Panc1 (cell line): Measurements from ENCODE around the gene FIBP. TPM values are rescaled to one million over a fixed set of nuclear protein-coding genes. Genes with fewer than 3 reads are reported as not detected.

Source experiments
- ATAC-seq: fragments of 200-7000 bp; cut with Tn5 transposase; 2 replicates; pipeline ENCODE4 v1.9.1; 2020; ENCODE audit warnings: mild to moderate bottlenecking, moderate library complexity
- BruUV-seq: library from RNA; stranded (reverse); fragments of 400-500 nt; replicated peaks from 2 replicates; lab custom pipeline; 2021; lab: Mats Ljungman, UMichigan
- CTCF ChIA-PET: fragments of 300-600 bp; sonication (Branson Sonifier 250); formaldehyde crosslinking; loops from one replicate; lab custom pipeline; 2022; ENCODE audit warnings: antibody characterized with exemption; lab: Charles Lee
- POLR2A ChIA-PET: fragments of 300-600 bp; sonication (Branson Sonifier 250); formaldehyde crosslinking; loops from one replicate; lab custom pipeline; 2022; ENCODE audit warnings: antibody characterized with exemption; lab: Charles Lee
- DNase-seq: peaks from one replicate; pipeline ENCODE4 v3.0.0-alpha.2; 2010; ENCODE audit warnings: low read depth, low spot score
- H3K27ac ChIP-seq: 2 replicates; pipeline ENCODE4 v1.5.1; 2011; ENCODE audit warnings: mild to moderate bottlenecking, low read length, inconsistent platforms
- H3K27me3 ChIP-seq: fragments of 200-500 bp; sonication (Bioruptor generic); 2 replicates; pipeline ENCODE4 v1.6.0; 2014; ENCODE audit warnings: low read length, inconsistent platforms; ENCODE audit not compliant: control insufficient read depth, insufficient read depth
- H3K36me3 ChIP-seq: fragments of 200-500 bp; sonication (Bioruptor generic); 2 replicates; pipeline ENCODE4 v1.5.1; 2014; ENCODE audit warnings: inconsistent platforms, mild to moderate bottlenecking, low read length, moderate library complexity; ENCODE audit not compliant: control insufficient read depth, insufficient read depth
- H3K4me1 ChIP-seq: 2 replicates; pipeline ENCODE4 v1.5.1; 2011; ENCODE audit warnings: inconsistent platforms, mild to moderate bottlenecking, low read length, moderate library complexity; ENCODE audit not compliant: control insufficient read depth, insufficient read depth
- H3K4me3 ChIP-seq, 2 experiments: 2 replicates each; pipeline ENCODE4 v1.5.1; 2011 to 2012; ENCODE audit warnings: low read depth in 2 of 2, low read length in 2 of 2, mild to moderate bottlenecking in 2 of 2, inconsistent platforms in 1 of 2, moderate library complexity in 1 of 2
- H3K9me3 ChIP-seq: fragments of 200-500 bp; sonication (Bioruptor generic); 2 replicates; pipeline ENCODE4 v1.5.1; 2014; ENCODE audit warnings: low read depth, mild to moderate bottlenecking, inconsistent platforms, low read length, moderate library complexity; ENCODE audit not compliant: control insufficient read depth, insufficient read depth
- CTCF ChIP-seq: fragments of 450-650 bp; IDR thresholded peaks from 2 replicates; pipeline ENCODE4 v1.5.1; 2017; ENCODE audit warnings: mild to moderate bottlenecking
- POLR2AphosphoS5 ChIP-seq: IDR thresholded peaks from 2 replicates; pipeline ENCODE4 v1.6.1; 2012; ENCODE audit warnings: mild to moderate bottlenecking, low read depth, low read length, moderate library complexity
- SIN3A ChIP-seq: IDR thresholded peaks from 2 replicates; pipeline ENCODE4 v1.6.1; 2012; ENCODE audit warnings: low read depth, mild to moderate bottlenecking, low read length, moderate library complexity, borderline replicate concordance; ENCODE audit not compliant: insufficient read depth
- TCF7L2 ChIP-seq: IDR thresholded peaks from 2 replicates; pipeline ENCODE4 v1.6.1; 2011; ENCODE audit warnings: mild to moderate bottlenecking, low read depth, low read length, inconsistent platforms
- in situ Hi-C: cut with HindIII; loops from 2 replicates; pipeline ENCODE4 v1.10.0; 2016; ENCODE audit warnings: low sequenced_read_pairs, low pct_unique_long_range_greater_than_20kb
- intact Hi-C: fragments of 100-400 bp; cut with micrococcal nuclease; formaldehyde crosslinking; loops from one replicate; pipeline ENCODE4 v1.10.0; 2022; ENCODE audit not compliant: unreplicated experiment
- total RNA-seq: library from RNA; stranded (reverse); gene quantifications from one replicate; pipeline ENCODE4 v1.2.1, GENCODE V29; 2021; ENCODE audit not compliant: unreplicated experiment
- TF ChIP-seq, protein P1 (sequence below), 2 experiments: IDR thresholded peaks; 2 replicates each; pipeline ENCODE4 v1.6.1; 2011 to 2012; ENCODE audit warnings: low read depth in 2 of 2, control low read depth in 1 of 2, low read length in 1 of 2, mild to moderate bottlenecking in 1 of 2, moderate library complexity in 1 of 2; ENCODE audit not compliant: insufficient read depth in 1 of 2

Gene FIBP
- total RNA-seq, 1 experiment from 2014 or later: 105 TPM

DNA sequence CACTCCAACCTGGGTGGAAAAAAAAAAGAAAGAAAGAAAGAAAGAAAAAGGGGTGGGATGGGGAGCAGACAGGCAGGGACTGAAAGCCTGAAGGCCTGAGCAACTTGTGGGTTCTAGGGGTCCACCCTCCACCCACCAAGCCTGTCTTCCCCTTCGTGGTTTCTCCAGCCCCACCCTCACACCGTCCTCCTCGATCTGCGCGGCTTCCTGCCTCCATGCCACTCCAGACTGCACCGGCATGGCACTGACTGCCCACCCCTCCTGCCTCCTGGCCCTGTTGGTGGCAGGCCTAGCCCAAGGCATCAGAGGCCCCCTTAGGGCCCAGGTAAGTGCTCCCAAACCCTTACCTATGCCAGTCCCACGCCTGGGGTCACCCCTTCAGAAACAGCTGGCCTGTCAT is 8.7 kb downstream of the FIBP start, which contains the start of gene CTSW:
TSS of gene CTSW (plus strand) at position 221 of the 400 bp plus-strand sequence. CDS start at position 239, 18 bp downstream.
- Histone ChIP-seq H3K4me3 (no peak within 1 kb of the TSS), H3K27me3 (no peaks in the 10 kb centered on the region), H3K27ac (no peak within 1 kb of the TSS), H3K36me3 (peaks cover 4% of the 10 kb centered on the region; the same call in 1 of the 2 replicates), H3K9me3 (no peaks in the 10 kb centered on the region), H3K4me1 (peaks cover under 1% of the 10 kb centered on the region; the same call in 1 of the 2 replicates)
- intact Hi-C loops (no loop called here), in situ Hi-C loops (no loop called here)
- CTCF ChIA-PET: no interaction called here
- ATAC-seq: 0 out of 2 replicates have a peak, but pooled peaks have one; percentile 2
- TF ChIP-seq, protein P1, sequence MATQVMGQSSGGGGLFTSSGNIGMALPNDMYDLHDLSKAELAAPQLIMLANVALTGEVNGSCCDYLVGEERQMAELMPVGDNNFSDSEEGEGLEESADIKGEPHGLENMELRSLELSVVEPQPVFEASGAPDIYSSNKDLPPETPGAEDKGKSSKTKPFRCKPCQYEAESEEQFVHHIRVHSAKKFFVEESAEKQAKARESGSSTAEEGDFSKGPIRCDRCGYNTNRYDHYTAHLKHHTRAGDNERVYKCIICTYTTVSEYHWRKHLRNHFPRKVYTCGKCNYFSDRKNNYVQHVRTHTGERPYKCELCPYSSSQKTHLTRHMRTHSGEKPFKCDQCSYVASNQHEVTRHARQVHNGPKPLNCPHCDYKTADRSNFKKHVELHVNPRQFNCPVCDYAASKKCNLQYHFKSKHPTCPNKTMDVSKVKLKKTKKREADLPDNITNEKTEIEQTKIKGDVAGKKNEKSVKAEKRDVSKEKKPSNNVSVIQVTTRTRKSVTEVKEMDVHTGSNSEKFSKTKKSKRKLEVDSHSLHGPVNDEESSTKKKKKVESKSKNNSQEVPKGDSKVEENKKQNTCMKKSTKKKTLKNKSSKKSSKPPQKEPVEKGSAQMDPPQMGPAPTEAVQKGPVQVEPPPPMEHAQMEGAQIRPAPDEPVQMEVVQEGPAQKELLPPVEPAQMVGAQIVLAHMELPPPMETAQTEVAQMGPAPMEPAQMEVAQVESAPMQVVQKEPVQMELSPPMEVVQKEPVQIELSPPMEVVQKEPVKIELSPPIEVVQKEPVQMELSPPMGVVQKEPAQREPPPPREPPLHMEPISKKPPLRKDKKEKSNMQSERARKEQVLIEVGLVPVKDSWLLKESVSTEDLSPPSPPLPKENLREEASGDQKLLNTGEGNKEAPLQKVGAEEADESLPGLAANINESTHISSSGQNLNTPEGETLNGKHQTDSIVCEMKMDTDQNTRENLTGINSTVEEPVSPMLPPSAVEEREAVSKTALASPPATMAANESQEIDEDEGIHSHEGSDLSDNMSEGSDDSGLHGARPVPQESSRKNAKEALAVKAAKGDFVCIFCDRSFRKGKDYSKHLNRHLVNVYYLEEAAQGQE (IDR thresholded peaks at IDR 0.05; ENCODE audit: insufficient read depth in 1 of 2, low read depth in 2 of 2, low read length in 1 of 2): no peak
- 0 out of 2 replicates have a peak, but pooled peaks have one; percentile 48 for TF ChIP-seq POLR2AphosphoS5
- no peak for DNase-seq
- no TSS peak for BruUV-seq
- POLR2A ChIA-PET: no interaction called here

- H3K27ac ChIP-seq: peak overlapping the region; percentile 86
- H3K36me3 ChIP-seq: no peaks in the 10 kb centered on the region
- in situ Hi-C loops (no loop called here), intact Hi-C loops (no loop called here)
- ATAC-seq (peak; percentile 83), DNase-seq (no peak)
- peak overlapping the region; percentile 57 to 73 for H3K4me3 ChIP-seq
- BruUV-seq: no TSS peak
- ChIA-PET CTCF (interaction anchor here (0.7 to 1.2 kb wide), 3 partner anchors 11 to 86 kb away, joined by 5 to 24 read pairs (median 6); partner anchors contain the start of gene FIBP), POLR2A (interaction anchor here (0.5 to 1.0 kb wide), 3 partner anchors 14 to 211 kb away, joined by 3 to 10 read pairs (median 3); partner anchors contain the start of gene RELA)
- no peaks in the 10 kb centered on the region for H3K27me3 ChIP-seq
- TF ChIP-seq TCF7L2 (no peak), POLR2AphosphoS5 (peak; percentile 61; the same call in 1 of the 2 replicates)
- peaks cover 12% of the 10 kb centered on the region for H3K4me1 ChIP-seq
- H3K9me3 ChIP-seq: no peaks in the 10 kb centered on the region
These were observed 14.7 kb downstream of the FIBP start for GRCh38 chr11:65873318-65874156.

DNA sequence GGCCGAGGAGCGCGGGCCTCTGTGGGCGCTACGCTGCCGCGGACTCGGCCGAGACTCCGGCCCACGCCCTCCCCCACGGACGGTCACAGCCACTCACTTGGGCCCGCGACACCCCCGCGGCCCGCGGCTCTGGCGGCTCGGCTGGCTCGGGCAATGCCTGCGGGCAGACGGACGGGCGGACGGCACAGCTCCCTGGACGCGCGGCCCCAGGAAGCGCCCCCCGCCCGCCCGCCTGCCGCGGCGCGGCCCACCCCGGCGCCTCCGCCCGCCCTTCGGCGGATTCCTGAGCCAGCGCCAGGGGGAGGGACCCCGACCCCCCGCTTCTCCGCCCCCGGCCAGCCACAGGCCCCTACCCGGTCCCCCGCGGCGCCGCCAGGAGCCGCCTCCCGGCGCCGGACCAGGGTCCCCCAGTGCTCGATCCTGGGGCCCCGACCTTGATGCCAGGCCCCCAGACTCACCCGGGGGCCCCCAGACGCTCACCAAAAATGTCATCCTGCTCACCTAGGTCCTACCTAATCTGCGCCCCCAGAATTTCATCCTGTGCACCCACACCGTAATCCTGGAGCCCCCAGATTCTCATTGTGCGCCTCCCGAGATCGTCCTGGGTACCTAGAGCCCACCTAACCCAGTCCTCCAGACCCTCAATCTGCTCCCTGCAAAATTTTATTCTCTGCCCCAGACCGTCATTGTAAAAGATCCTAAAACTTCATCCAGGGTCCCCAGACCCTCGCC is 15.5 kb downstream of the FIBP start, which contains the start of gene EFEMP2:
TSS of gene EFEMP2 (minus strand) at position 215 of the 732 bp plus-strand sequence. CDS start 446 bp downstream, outside the sequence.
- Histone ChIP-seq H3K27ac (peak within 1 kb of the TSS; percentile 86), H3K4me1 (peaks cover 12% of the 10 kb centered on the region), H3K9me3 (no peaks in the 10 kb centered on the region), H3K27me3 (no peaks in the 10 kb centered on the region), H3K36me3 (no peaks in the 10 kb centered on the region), H3K4me3 (peak within 1 kb of the TSS; percentile 57 to 73)
- TF ChIP-seq TCF7L2 (no peak), SIN3A (0 out of 2 replicates have a peak, but pooled peaks have one; percentile 31), POLR2AphosphoS5 (no peak; the same call in 1 of the 2 replicates), CTCF (no peak)
- BruUV-seq: TSS peak; percentile 97
- intact Hi-C loops (no loop called here), in situ Hi-C loops (no loop called here)
- POLR2A ChIA-PET: interaction anchor here (0.5 kb wide), 1 partner anchor 1561 kb away, joined by 11 read pairs; no protein-coding TSS in a partner anchor
- peak; percentile 6 for ATAC-seq
- CTCF ChIA-PET: interaction anchor here (0.7 to 1.6 kb wide), 2 partner anchors 12 to 185 kb away, joined by 5 to 6 read pairs; no protein-coding TSS in a partner anchor
- DNase-seq: no peak
